HL-60/S4 (cell line): ENCODE data around the gene TICRR.

ENCODE experiments used
- in situ Hi-C: fragments of 300-500 bp; cut with MboI; formaldehyde crosslinking; loops from 2 replicates; pipeline ENCODE4 v1.14.3; 2022; ENCODE audit warnings: low sequenced_read_pairs

The TICRR gene

GRCh38 chr15:89672221-89673164 is 97.2 kb downstream of the TICRR start:
- in situ Hi-C loops = no loop called here

- in situ Hi-C loops = no loop called here
Observed at GRCh38 chr15:89673165-89673512, 97.9 kb downstream of the TICRR start.

- in situ Hi-C loops = no loop called here
Observed at GRCh38 chr15:89674526-89674925, 99.3 kb downstream of the TICRR start.

- in situ Hi-C loops = no loop called here
Observed at GRCh38 chr15:89675606-89676005, 100.3 kb downstream of the TICRR start.

- in situ Hi-C loops = no loop called here
Observed at GRCh38 chr15:89677381-89677780, 102.1 kb downstream of the TICRR start.
